Fibroblast of peridontal ligament (primary cell): ENCODE results near the gene RPL23.

Source experiments
- DNase-seq: peaks from one replicate; pipeline ENCODE4 v3.0.0-alpha.2; 2010; ENCODE audit errors: extremely low read depth

The RPL23 gene

GRCh38 chr17:38798614-38799500 lies 54.7 kb downstream of the RPL23 start:
- DNase-seq = peak; percentile 32
